Measurements from ENCODE around the gene TLK2. TPM values are rescaled to one million over a fixed set of nuclear protein-coding genes. Genes with fewer than 3 reads are reported as not detected.
"Not testable (repeated sequence)": the region's sequence is repeated elsewhere in the genome, so short reads cannot be mapped to it uniquely, and the experiment has no call there.

Gene TLK2
- total RNA-seq, 1 experiment from 2014 or later: 54.6 TPM

DNA sequence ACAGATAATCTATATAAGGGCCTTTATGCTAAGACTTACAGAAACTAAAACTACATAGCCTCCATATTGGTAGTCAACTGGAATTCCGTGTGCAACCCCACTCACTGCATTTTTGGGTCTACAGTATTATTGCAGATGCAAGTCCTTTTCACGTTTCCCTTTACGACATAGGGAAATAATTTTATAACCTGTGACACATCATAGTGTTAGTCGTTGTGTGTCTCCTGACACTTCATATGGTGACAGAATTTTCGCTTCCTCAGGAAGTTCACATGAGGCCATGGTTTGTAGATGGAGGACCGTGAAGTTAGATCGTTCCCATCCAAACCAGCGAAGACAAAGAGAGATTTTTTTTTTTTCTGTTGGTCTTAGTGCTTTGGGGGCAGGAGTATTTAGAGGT is 133.1 kb downstream of the TLK2 start:
- no peak overlapping the region for H3K4me3 ChIP-seq (ENCODE audit: low read depth in 2 of 2, low read length in 2 of 2)
- ATAC-seq: no peak
- BruUV-seq (replicated peaks): no TSS peak
- H3K27ac ChIP-seq (ENCODE audit: low read length): no peak overlapping the region
- in situ Hi-C loops (cut with HindIII; ENCODE audit: low pct_unique_long_range_greater_than_20kb, low sequenced_read_pairs): no loop called here
- DNase-seq (ENCODE audit: low read depth, low spot score): no peak
- H3K4me1 ChIP-seq (ENCODE audit: control insufficient read depth, insufficient read depth, low read length): no peaks in the 10 kb centered on the region
- H3K9me3 ChIP-seq (ENCODE audit: control insufficient read depth, insufficient read depth, low read depth, low read length): no peaks in the 10 kb centered on the region
- ChIA-PET POLR2A (no interaction called here), CTCF (no interaction called here)
- intact Hi-C loops (cut with micrococcal nuclease; ENCODE audit: unreplicated experiment): no loop called here
- H3K36me3 ChIP-seq (ENCODE audit: control insufficient read depth, insufficient read depth, low read length): peaks cover 10% of the 10 kb centered on the region
- no peaks in the 10 kb centered on the region for H3K27me3 ChIP-seq (ENCODE audit: control insufficient read depth, insufficient read depth, low read length)
- TF ChIP-seq CTCF (IDR thresholded peaks at IDR 0.05): no peak
- no peak for TF ChIP-seq TCF7L2 (IDR thresholded peaks at IDR 0.05; ENCODE audit: low read depth, low read length)
- no peak for TF ChIP-seq POLR2AphosphoS5 (IDR thresholded peaks at IDR 0.05; ENCODE audit: low read depth, low read length)
- TF ChIP-seq SIN3A (IDR thresholded peaks at IDR 0.05; ENCODE audit: borderline replicate concordance, insufficient read depth, low read depth, low read length): no peak
- TF ChIP-seq, protein P1, sequence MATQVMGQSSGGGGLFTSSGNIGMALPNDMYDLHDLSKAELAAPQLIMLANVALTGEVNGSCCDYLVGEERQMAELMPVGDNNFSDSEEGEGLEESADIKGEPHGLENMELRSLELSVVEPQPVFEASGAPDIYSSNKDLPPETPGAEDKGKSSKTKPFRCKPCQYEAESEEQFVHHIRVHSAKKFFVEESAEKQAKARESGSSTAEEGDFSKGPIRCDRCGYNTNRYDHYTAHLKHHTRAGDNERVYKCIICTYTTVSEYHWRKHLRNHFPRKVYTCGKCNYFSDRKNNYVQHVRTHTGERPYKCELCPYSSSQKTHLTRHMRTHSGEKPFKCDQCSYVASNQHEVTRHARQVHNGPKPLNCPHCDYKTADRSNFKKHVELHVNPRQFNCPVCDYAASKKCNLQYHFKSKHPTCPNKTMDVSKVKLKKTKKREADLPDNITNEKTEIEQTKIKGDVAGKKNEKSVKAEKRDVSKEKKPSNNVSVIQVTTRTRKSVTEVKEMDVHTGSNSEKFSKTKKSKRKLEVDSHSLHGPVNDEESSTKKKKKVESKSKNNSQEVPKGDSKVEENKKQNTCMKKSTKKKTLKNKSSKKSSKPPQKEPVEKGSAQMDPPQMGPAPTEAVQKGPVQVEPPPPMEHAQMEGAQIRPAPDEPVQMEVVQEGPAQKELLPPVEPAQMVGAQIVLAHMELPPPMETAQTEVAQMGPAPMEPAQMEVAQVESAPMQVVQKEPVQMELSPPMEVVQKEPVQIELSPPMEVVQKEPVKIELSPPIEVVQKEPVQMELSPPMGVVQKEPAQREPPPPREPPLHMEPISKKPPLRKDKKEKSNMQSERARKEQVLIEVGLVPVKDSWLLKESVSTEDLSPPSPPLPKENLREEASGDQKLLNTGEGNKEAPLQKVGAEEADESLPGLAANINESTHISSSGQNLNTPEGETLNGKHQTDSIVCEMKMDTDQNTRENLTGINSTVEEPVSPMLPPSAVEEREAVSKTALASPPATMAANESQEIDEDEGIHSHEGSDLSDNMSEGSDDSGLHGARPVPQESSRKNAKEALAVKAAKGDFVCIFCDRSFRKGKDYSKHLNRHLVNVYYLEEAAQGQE (IDR thresholded peaks at IDR 0.05; ENCODE audit: insufficient read depth in 1 of 2, low read depth in 2 of 2, low read length in 1 of 2): no peak

- H3K36me3 ChIP-seq (ENCODE audit: control insufficient read depth, insufficient read depth, low read length); H3K9me3 ChIP-seq (ENCODE audit: control insufficient read depth, insufficient read depth, low read depth, low read length); ATAC-seq; DNase-seq (ENCODE audit: low read depth, low spot score); POLR2A ChIA-PET; BruUV-seq (replicated peaks); H3K27me3 ChIP-seq (ENCODE audit: control insufficient read depth, insufficient read depth, low read length); intact Hi-C loops (cut with micrococcal nuclease; ENCODE audit: unreplicated experiment); H3K4me3 ChIP-seq (ENCODE audit: low read depth in 2 of 2, low read length in 2 of 2); H3K4me1 ChIP-seq (ENCODE audit: control insufficient read depth, insufficient read depth, low read length); H3K27ac ChIP-seq (ENCODE audit: low read length); CTCF ChIA-PET; in situ Hi-C loops (cut with HindIII; ENCODE audit: low pct_unique_long_range_greater_than_20kb, low sequenced_read_pairs): not testable (repeated sequence)
Measured at GRCh38 chr17:62612289-62612688, 133.7 kb downstream of the TLK2 start.

DNA sequence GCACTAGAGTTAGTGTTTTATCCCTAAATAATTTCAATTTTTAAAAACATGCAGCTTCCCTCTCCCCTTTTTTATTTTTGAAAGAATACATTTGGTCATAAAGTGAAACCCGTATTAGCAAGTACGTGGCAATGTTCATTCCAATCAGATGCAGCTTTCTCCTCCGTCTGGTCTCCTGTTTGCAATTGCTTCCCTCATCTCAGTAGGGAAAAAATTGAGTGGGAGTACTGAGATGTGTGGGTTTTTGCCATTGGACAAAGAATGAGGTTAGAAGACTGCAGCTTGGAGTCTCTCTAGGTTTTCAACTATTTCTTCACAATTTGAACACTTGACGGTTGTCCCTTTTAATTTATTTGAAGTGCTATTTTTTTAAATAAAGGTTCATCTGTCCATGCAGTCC is 134.5 kb downstream of the TLK2 start:
- DNase-seq (ENCODE audit: low read depth, low spot score); POLR2A ChIA-PET; H3K9me3 ChIP-seq (ENCODE audit: control insufficient read depth, insufficient read depth, low read depth, low read length); H3K4me3 ChIP-seq (ENCODE audit: low read depth in 2 of 2, low read length in 2 of 2); H3K36me3 ChIP-seq (ENCODE audit: control insufficient read depth, insufficient read depth, low read length); CTCF ChIA-PET; in situ Hi-C loops (cut with HindIII; ENCODE audit: low pct_unique_long_range_greater_than_20kb, low sequenced_read_pairs); intact Hi-C loops (cut with micrococcal nuclease; ENCODE audit: unreplicated experiment); H3K27me3 ChIP-seq (ENCODE audit: control insufficient read depth, insufficient read depth, low read length); ATAC-seq; H3K4me1 ChIP-seq (ENCODE audit: control insufficient read depth, insufficient read depth, low read length); H3K27ac ChIP-seq (ENCODE audit: low read length): not testable (repeated sequence)
- TSS peak; percentile 12 for BruUV-seq (replicated peaks)

Measured in Panc1 (cell line).